Measurements from ENCODE around the gene GPRIN1.

The GPRIN1 gene

DNA sequence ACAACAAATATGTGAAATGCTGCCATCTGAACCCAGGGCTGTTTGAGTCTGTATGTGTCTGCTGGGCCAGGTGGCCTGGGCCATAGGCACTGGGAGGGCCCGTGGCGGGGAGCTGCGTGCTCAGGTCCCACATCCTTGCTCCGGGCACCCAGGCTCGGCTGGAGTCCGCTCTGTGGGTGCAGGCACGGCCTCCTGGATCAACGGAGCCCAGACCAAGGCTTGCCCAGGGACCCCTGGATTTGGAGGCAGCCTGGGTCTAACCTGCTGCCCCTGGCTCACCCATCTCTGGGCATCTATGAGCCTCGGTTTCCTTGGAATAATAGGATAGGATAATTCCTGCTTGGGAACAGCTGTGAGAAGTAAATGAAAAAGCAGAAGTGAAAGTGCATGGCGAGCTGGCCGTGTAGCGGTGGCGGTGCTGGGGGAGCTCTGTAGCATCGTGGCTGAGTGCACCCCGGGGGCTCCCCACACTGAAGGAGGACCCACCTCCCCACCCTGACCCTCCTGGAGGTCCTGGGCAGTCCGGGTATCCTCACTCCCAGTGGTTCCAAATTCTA lies 59.6 kb downstream of the GPRIN1 start:
- DNase-seq (ENCODE audit: low read depth): no peak
- H3K4me3 ChIP-seq (ENCODE audit: low read depth, low read length): no peak overlapping the region

DNA sequence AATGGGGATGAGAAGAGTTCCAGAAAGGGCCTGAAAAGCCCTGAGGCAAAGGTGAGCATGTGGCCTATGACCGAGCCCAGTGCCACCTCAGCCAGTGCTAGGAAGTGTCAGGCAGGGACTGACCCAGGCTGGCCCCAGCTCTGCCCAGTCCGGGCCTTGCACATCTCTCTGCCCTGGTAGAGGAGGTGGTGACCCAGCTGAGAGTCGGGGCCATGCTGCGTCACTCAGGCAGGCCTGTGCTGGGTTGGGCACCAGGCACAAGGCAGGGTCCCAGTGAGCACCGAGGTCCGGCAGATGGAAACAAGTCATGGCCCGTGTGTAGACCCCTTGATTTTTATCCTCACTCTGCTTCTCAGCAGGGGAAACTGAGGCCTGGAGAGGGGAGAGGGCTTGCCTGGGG lies 60.1 kb downstream of the GPRIN1 start:
- no peak overlapping the region for H3K4me3 ChIP-seq (ENCODE audit: low read depth, low read length)
- DNase-seq (ENCODE audit: low read depth): no peak

- DNase-seq (ENCODE audit: low read depth): no peak
Measured at GRCh38 chr5:176548967-176549444, 61.0 kb downstream of the GPRIN1 start, which contains the start of gene CDHR2. TSS of gene CDHR2 (plus strand) at chr5:176549342. CDS start at chr5:176565353, 16,011 bp downstream.

DNA sequence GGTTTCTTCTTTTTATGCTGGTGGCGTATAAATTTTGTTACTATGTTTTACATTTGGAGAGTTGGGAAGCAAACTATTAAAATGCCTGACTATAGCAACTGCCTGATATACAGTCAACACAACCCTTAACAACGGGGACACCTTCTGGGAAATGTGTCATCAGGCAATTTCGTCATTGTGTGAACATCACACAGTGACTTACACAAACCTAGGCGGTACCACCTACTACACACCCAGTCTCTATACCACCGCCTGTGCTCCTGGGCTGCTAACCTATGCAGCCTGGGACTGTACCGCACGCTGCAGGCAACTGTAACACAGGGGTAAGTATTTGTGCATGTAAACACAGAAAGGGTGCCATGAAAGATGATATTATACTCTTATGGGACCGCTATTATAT lies 62.2 kb downstream of the GPRIN1 start:
- no peak for DNase-seq (ENCODE audit: low read depth)
- H3K4me3 ChIP-seq (ENCODE audit: low read depth, low read length): no peak overlapping the region

More at GRCh38 chr5:176548967-176549444, 61.0 kb downstream of the GPRIN1 start, which contains the start of gene CDHR2:
- H3K4me3 ChIP-seq (ENCODE audit: low read depth, low read length): no peak within 1 kb of the TSS
